Measurements from ENCODE around the gene PTPN12.
A peak's percentile ranks its signal among the peaks of the same experiment; 100 is the strongest.
"Not testable (repeated sequence)": the region's sequence is repeated elsewhere in the genome, so short reads cannot be mapped to it uniquely, and the experiment has no call there.

The PTPN12 gene

GRCh38 chr7:77579797-77580196, 42.7 kb downstream of the PTPN12 start:
- DNase-seq (ENCODE audit: low spot score): no peak

GRCh38 chr7:77580762-77581350, 43.8 kb downstream of the PTPN12 start:
- peak; percentile 10 for DNase-seq (ENCODE audit: low spot score)

- DNase-seq (ENCODE audit: low spot score): peak; percentile 29
These were observed 50.2 kb downstream of the PTPN12 start for GRCh38 chr7:77587272-77587671.

- no peak for DNase-seq (ENCODE audit: low spot score)
These were observed 63.9 kb downstream of the PTPN12 start for GRCh38 chr7:77600952-77601351.

GRCh38 chr7:77606562-77606961, 69.5 kb downstream of the PTPN12 start:
- DNase-seq (ENCODE audit: low spot score): no peak

GRCh38 chr7:77619314-77619713, 82.2 kb downstream of the PTPN12 start:
- DNase-seq (ENCODE audit: low spot score): no peak

- no peak for DNase-seq (ENCODE audit: low spot score)
These were observed 89.7 kb downstream of the PTPN12 start for GRCh38 chr7:77626586-77627308.

- DNase-seq (ENCODE audit: low spot score): no peak
These were observed 90.2 kb downstream of the PTPN12 start for GRCh38 chr7:77627309-77627676.

- DNase-seq (ENCODE audit: low spot score): no peak
These were observed 92.7 kb downstream of the PTPN12 start for GRCh38 chr7:77629797-77630196.

- DNase-seq (ENCODE audit: low spot score): no peak
These were observed 94.7 kb downstream of the PTPN12 start for GRCh38 chr7:77631820-77632219.

GRCh38 chr7:77644774-77645173, 107.7 kb downstream of the PTPN12 start:
- no peak for DNase-seq (ENCODE audit: low spot score)

GRCh38 chr7:77648742-77649338, 111.7 kb downstream of the PTPN12 start:
- no peak for DNase-seq (ENCODE audit: low spot score)

- DNase-seq (ENCODE audit: low spot score): peak; percentile 27
These were observed 112.7 kb downstream of the PTPN12 start for GRCh38 chr7:77649716-77650349.

GRCh38 chr7:77651575-77652162, 114.6 kb downstream of the PTPN12 start:
- peak; percentile 72 for DNase-seq (ENCODE audit: low spot score)

- DNase-seq (ENCODE audit: low spot score): not testable (repeated sequence)
These were observed 115.7 kb downstream of the PTPN12 start for GRCh38 chr7:77652826-77653225.

- DNase-seq (ENCODE audit: low spot score): no peak
These were observed 116.5 kb downstream of the PTPN12 start for GRCh38 chr7:77653572-77653971.

GRCh38 chr7:77655356-77655755, 118.3 kb downstream of the PTPN12 start:
- no peak for DNase-seq (ENCODE audit: low spot score)

GRCh38 chr7:77655836-77656455, 118.9 kb downstream of the PTPN12 start:
- no peak for DNase-seq (ENCODE audit: low spot score)

GRCh38 chr7:77657427-77658224, 120.5 kb downstream of the PTPN12 start:
- DNase-seq (ENCODE audit: low spot score): no peak

GRCh38 chr7:77658928-77659327, 121.8 kb downstream of the PTPN12 start:
- DNase-seq (ENCODE audit: low spot score): no peak

- DNase-seq (ENCODE audit: low spot score): no peak
These were observed 124.7 kb downstream of the PTPN12 start for GRCh38 chr7:77661816-77662215.
